NCI-H2107 treated with DMSO at 0.1 percent for 48 hours (cell line): Measurements from ENCODE around the gene INAVA.
A peak's percentile ranks its signal among the peaks of the same experiment; 100 is the strongest.

Experiments
- DNase-seq: peaks from one replicate; lab custom pipeline; 2025; ENCODE audit not compliant: unreplicated experiment; lab: John Stamatoyannopoulos, UW

The INAVA gene

DNA sequence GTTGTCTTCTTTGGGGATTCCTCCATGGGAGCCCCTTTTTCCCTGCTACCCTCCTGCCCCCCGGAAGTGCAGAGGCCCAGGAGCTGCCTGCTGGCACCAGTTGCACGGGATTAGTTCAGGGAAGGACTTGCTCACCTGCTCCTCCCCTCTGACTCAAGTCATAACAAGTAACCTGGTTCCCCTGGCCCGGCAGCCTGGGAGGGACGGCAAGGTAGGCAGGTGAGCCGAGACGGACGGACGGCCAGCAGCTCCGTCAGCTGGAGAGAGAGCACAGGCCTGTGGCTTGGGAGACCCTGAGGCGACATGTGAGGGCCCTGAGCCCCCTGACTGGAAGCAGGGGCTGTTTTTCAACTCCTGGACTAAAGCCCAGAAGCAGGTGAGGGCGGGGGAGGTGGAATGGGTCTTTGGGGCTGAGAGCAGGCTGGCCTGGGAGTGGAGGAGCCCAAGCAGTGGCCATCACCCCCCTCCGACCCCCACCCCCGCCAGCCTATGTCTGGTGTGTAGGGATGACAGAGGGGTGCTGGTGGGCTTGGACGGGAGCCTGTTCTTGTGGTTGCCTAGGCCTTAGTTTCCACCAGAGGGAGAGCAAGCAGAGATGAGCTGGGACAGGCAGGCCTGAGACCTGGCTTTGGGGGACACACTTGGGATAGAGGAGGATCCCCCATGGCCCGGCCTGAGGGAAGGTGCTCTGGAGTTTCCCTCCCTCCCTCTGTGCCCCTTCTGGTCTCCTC lies at the start of gene INAVA:
Gene INAVA (plus strand): TSS at position 189 of the 731 bp plus-strand sequence. CDS start 3,501 bp downstream, outside the sequence.
- DNase-seq, result no peak

DNA sequence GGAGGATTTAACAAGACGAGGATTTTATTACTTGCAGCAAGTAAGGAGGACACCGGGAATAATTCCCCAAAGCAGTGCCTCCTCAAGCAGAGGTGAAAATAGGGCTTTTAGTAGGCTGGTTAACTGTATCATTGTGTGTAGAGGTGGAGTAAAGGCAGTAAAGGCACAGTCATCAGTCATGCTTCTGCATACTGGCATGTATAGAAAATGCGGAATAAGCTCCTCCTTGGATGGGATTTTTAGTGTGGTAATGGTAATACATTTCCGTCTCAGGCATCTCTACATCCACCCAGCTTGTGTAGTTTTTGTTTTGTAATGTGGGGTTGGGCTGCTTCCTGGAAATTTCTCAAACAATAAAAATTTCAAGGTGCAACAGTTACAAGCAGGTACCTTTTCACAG lies 49.3 kb upstream of the INAVA start:
- DNase-seq, result no peak

DNA sequence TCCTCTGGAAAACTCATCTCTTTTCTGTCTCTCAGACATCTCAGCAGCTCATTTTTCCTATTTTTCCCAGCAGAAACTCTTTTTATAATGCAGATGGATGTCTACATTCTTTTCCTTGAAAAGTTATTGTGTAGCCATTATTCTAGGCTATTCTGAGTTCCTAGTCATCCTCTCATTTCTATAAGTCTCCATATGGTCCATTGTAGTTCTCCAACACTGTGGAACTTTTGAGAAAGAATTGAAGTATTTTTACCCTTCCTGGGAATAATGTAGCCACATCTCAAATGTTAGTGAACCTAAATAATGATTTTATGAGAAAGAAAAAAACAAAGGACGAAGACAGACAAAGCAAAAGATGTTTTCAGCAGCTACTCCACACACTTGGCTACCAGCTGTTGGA lies 48.3 kb upstream of the INAVA start:
- no peak for DNase-seq

DNA sequence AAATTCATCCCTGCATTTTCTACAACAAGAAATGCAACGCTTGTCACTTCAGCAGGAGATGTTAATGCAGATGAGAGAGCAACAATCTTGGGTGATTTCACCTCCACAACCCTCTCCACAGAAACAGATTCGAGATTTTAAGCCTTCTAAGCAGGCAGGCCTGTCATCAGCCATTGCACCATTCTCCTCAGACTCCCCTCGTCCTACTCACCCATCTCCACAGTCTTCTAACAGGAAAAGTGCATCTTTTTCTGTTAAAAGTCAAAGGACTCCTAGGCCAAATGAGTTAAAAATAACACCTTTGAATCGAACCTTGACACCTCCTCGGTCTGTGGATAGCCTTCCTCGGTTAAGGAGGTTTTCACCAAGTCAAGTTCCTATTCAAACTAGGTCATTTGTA lies 45.3 kb upstream of the INAVA start:
- DNase-seq, result no peak

DNA sequence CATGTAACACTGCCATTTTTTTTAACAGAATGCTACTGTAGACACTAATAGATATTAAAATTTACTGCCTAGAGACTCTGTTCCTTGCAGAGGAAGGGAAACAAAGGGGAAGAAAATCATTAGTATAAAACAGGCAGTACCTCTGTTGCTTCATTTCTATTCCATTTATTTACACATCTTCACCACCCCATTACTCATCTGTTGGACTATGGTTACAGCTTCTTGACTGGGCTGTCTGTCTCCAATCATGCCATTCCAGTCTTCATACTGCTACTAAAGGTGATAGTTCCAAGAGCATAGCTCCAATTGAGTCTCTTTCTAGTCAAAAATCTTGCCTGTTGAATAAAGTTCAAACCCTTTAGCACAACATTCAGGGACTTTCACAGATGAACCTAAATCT lies 44.1 kb upstream of the INAVA start:
- no peak for DNase-seq

GRCh38 chr1:200856716-200857357 lies 37.9 kb upstream of the INAVA start:
- DNase-seq, result no peak

GRCh38 chr1:200857804-200858203 lies 36.9 kb upstream of the INAVA start:
- no peak for DNase-seq

- no peak for DNase-seq
Observed at GRCh38 chr1:200861937-200862647, 32.6 kb upstream of the INAVA start.

GRCh38 chr1:200862713-200863415 lies 31.8 kb upstream of the INAVA start:
- no peak for DNase-seq

DNA sequence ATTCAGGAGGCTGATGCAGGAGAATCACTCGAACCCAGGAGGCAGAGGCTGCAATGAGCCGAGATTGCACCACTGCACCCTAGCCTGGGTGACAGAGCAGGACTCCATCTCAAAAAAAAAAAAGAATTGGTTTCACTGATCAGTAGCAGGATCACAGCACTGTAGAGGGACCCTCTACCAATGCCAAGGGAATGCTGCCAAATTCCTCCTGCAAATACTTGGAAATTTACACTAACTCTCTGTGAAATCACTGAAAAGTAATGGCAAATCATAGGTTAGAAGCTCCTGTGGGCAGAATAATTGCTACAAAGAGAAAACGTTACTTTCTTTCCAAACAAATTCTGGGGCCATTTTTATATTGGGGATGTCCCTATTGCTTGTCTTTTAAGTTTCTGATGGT lies 28.6 kb upstream of the INAVA start:
- DNase-seq, result no peak

DNA sequence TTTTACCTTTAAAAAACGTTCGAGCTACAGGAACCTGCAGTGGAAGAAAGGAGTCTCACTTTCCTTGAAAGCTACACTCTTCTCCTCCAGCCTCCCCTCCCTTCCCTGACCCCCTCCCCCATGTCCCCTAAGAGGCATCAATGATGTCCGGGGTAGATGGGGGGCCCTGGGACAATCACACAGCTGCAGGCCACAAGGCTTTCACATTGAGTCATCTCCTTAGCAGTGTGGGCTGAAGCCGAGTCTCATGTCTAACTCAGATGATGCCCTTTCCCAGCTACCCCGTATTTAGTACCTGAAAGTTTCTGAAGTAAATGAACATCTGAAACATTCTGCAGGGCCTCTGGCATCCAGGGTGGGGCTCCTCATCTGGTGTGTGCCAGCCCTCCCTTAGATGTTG lies 28.2 kb upstream of the INAVA start:
- DNase-seq, result no peak

- peak; percentile 81 for DNase-seq
Observed at GRCh38 chr1:200867018-200867811, 27.5 kb upstream of the INAVA start.

DNA sequence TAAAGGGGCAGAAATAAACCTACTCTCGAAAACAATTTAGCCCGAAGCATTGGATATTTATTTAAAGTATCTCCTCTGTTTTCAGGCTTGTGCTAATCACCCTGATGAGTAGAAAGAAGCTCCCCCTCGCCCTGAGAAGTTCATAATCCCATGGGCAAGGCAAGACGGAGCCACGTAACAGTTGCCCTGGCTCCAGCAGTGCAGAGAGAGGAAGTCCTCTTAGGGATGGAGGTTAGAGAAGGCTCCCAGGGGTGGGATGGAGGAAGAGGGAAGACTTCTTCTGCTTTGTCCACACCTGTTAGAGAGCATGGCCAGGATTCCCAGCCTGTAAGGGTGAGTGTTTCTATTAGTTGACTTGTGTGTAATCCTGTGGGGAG lies 25.3 kb upstream of the INAVA start:
- no peak for DNase-seq

GRCh38 chr1:200869753-200870391 lies 24.8 kb upstream of the INAVA start:
- DNase-seq, result no peak

DNA sequence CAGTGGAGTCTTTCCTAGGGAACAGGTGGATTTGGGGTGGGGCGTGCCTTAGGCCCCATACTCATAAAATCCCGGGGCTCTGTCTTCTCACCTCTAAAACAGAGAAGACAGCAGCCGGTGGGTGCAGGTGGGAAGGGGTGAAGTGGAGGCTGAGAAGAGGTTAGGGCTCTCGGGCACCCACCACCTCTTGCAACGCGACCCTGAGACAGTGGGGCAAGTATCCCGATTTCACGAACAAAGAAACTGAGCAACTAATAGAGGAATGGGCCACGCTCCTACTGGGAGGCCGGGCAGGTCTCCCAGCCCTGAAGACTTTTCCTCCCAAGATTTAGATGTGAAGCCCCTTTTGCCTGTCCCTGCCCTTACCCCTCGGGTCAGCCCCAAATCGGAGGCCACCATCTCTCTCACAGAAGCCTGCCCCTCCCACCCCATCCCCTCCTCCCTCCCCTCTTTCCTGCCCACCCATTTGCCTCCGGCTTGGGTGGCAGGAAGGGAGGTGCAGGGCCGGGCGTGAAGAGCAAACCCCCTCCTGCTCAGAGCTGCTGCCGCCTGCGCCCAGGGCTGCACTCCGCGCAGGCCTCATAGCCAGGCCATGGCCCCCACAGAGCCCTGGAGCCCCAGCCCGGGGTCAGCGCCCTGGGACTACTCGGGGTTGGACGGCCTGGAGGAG lies 22.1 kb upstream of the INAVA start, which contains the start of gene GPR25:
Gene GPR25 (plus strand): TSS at position 536 of the 670 bp plus-strand sequence. CDS start 57 bp downstream, at position 593.
- DNase-seq, result no peak

- no peak for DNase-seq
Observed at GRCh38 chr1:200873116-200873670, 21.5 kb upstream of the INAVA start.

- no peak for DNase-seq
Observed at GRCh38 chr1:200873671-200874397, 20.9 kb upstream of the INAVA start.

DNA sequence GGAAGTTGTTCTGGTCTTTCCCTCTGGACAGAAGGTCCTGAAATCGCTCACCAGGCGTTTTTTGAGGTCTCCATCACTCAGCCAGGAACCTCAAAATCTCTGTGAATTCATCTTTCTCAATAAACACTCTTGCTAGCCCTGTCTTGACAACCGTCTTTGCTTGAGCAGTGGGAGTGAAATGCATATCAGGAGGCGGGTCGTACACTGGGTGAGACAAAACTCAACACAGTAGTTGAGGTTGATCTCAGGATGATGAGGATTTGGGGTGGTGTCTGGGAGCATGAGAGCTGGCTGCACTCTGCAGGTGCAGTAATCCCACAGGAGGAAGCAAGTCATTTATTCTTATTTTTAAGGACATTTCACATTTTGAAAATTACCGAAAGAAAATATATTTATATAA lies 20.0 kb upstream of the INAVA start:
- no peak for DNase-seq

GRCh38 chr1:200875416-200875815 lies 19.3 kb upstream of the INAVA start:
- no peak for DNase-seq
